PFSK-1 (cell line): ENCODE measurements around the gene NABP1.

Experiments used
- FOXP2 ChIP-seq: optimal IDR thresholded peaks from 2 replicates; pipeline ENCODE3; 2011; ENCODE audit warnings: borderline replicate concordance, control low read depth, inconsistent platforms; ENCODE audit not compliant: insufficient read depth; ENCODE audit errors: extremely low read length, extremely low read depth
- POLR2AphosphoS5 ChIP-seq: IDR thresholded peaks from 2 replicates; pipeline ENCODE4 v1.6.1; 2012; ENCODE audit warnings: low read depth, mild to moderate bottlenecking, control low read depth, low read length, moderate library complexity
- SIN3A ChIP-seq: IDR thresholded peaks from 2 replicates; pipeline ENCODE4 v1.6.1; 2012; ENCODE audit warnings: mild to moderate bottlenecking, low read length, moderate library complexity, borderline replicate concordance; ENCODE audit not compliant: insufficient read depth
- TAF1 ChIP-seq: IDR thresholded peaks from 2 replicates; pipeline ENCODE4 v1.6.1; 2012; ENCODE audit warnings: low read length, control low read depth, borderline replicate concordance; ENCODE audit not compliant: insufficient read depth
- TF ChIP-seq, protein P1 (sequence below), 2 experiments: IDR thresholded peaks; 2 replicates each; pipeline versions ENCODE4 v1.6.1 to v1.8.0; 2011 to 2012; ENCODE audit warnings: low read depth in 2 of 2, low read length in 2 of 2, control low read depth in 1 of 2, inconsistent platforms in 1 of 2, mild to moderate bottlenecking in 1 of 2, moderate library complexity in 1 of 2; ENCODE audit not compliant: insufficient read depth in 1 of 2

NABP1 gene

DNA sequence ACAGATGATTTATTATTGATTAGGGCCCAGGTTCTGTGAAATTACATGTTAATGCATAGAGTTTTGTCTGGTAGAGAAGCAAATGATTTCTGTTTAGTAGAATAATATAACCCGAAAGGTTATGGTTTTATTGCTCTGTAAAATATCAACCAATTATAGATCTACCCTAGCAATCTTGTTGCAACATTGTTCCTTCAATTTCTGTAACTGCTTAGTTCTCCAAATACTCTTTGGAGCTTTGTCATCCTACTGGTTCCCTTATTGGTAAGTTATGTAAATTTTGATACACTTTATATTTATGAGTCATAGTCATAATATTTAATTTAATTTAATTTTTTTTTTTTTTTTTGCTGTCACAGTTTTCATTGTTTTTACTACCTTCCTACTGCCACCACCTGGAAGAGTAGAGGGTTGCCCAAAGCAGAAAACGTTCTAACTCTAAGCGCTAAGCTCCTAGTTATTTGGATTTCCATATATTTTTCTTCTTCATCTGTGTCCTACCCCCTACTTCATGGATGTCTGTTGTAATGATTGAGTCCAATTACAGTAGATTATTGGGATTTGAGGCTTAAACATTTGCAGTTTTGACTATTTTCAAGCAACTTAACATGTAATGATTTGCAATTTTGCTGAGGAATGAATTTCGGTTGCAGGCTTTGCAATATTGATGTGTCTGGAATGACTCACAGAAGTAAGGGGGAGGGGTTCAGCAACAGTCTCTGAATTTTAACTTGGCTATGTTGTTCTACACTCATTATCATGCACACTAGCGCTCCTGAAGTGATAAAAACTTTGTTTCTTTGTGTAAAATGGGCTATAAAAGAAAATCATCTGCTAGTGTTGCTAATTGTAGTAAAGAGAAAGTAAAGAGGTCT lies 51.1 kb downstream of the NABP1 start:
- TF ChIP-seq FOXP2 = no peak
- TF ChIP-seq, protein P1, sequence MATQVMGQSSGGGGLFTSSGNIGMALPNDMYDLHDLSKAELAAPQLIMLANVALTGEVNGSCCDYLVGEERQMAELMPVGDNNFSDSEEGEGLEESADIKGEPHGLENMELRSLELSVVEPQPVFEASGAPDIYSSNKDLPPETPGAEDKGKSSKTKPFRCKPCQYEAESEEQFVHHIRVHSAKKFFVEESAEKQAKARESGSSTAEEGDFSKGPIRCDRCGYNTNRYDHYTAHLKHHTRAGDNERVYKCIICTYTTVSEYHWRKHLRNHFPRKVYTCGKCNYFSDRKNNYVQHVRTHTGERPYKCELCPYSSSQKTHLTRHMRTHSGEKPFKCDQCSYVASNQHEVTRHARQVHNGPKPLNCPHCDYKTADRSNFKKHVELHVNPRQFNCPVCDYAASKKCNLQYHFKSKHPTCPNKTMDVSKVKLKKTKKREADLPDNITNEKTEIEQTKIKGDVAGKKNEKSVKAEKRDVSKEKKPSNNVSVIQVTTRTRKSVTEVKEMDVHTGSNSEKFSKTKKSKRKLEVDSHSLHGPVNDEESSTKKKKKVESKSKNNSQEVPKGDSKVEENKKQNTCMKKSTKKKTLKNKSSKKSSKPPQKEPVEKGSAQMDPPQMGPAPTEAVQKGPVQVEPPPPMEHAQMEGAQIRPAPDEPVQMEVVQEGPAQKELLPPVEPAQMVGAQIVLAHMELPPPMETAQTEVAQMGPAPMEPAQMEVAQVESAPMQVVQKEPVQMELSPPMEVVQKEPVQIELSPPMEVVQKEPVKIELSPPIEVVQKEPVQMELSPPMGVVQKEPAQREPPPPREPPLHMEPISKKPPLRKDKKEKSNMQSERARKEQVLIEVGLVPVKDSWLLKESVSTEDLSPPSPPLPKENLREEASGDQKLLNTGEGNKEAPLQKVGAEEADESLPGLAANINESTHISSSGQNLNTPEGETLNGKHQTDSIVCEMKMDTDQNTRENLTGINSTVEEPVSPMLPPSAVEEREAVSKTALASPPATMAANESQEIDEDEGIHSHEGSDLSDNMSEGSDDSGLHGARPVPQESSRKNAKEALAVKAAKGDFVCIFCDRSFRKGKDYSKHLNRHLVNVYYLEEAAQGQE (IDR thresholded peaks at IDR 0.05; ENCODE audit: insufficient read depth in 1 of 2, low read depth in 2 of 2, low read length in 2 of 2) = no peak
- TF ChIP-seq POLR2AphosphoS5 = no peak
- TF ChIP-seq SIN3A = no peak
- no peak for TF ChIP-seq TAF1

DNA sequence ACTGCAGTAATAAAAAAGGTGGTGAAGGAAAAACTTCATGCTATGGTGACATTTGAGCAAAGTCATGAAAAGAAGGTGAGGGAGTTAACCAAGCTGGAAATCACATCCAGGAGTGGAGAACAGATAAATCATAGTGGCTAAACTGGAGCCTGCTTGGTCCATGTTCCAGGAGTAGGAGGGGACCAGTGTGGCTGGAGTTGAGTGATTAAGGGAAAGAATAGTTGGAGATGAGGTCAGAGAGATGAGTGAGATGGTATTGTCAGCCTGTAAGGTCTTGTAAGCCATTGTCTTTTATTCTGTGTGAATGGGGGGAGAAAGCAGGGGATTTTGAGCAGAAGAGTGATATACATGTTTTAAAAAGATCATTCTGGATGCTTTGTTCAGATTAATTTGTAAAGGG lies 52.3 kb downstream of the NABP1 start:
- no peak for TF ChIP-seq POLR2AphosphoS5
